Activated CD8-positive, alpha-beta memory T cell treated with anti-CD3 and anti-CD28 coated beads, Interleukin-2, amount 10 ng/mL, durations not matched to agents 7 days and 5 days (primary cell): ENCODE results near the gene FADS1. TPM values are rescaled to one million over a fixed set of nuclear protein-coding genes. Genes with fewer than 3 reads are reported as not detected.

ENCODE experiments used
- ATAC-seq: fragments of 150-1000 bp; cut with Tn5 transposase; one replicate; pipeline ENCODE4 v1.10.0; 2021; ENCODE audit warnings: moderate library complexity
- CTCF ChIA-PET: fragments of 350-600 bp; sonication (Branson Sonifier 250); formaldehyde crosslinking; loops from one replicate; lab custom pipeline; 2021; ENCODE audit warnings: antibody characterized with exemption; lab: Charles Lee
- DNase-seq: peaks from one replicate; pipeline ENCODE4 v3.0.0-alpha.2; 2020
- H3K27ac Mint-ChIP-seq: one replicate; pipeline ENCODE4 v1.8.0; 2021; ENCODE audit warnings: mild to moderate bottlenecking, mixed read lengths
- H3K27me3 Mint-ChIP-seq: one replicate; pipeline ENCODE4 v1.8.0; 2021; ENCODE audit warnings: mixed read lengths
- H3K36me3 Mint-ChIP-seq: one replicate; pipeline ENCODE4 v1.8.0; 2021; ENCODE audit warnings: mild to moderate bottlenecking, mixed read lengths
- H3K4me1 Mint-ChIP-seq: one replicate; pipeline ENCODE4 v1.8.0; 2021; ENCODE audit warnings: mixed read lengths
- H3K4me3 Mint-ChIP-seq: one replicate; pipeline ENCODE4 v1.8.0; 2021; ENCODE audit warnings: mild to moderate bottlenecking, moderate library complexity, mixed read lengths
- H3K9me3 Mint-ChIP-seq: one replicate; pipeline ENCODE4 v1.8.0; 2022; ENCODE audit warnings: low read depth, mixed read lengths
- total RNA-seq, 2 experiments: library from RNA; stranded (reverse); gene quantifications; one replicate each; pipeline ENCODE4 v1.2.3, GENCODE V29; 2021

FADS1 gene
- total RNA-seq, 2 experiments from 2014 or later: 33.8 to 35.4 TPM

- Mint-ChIP-seq H3K27me3 (peaks cover 14% of the 10 kb centered on the region), H3K4me1 (peaks cover 53% of the 10 kb centered on the region), H3K4me3 (peak overlapping the region; percentile 85), H3K27ac (peak overlapping the region; percentile 90), H3K36me3 (peaks cover 22% of the 10 kb centered on the region), H3K9me3 (no peaks in the 10 kb centered on the region)
- CTCF ChIA-PET: interaction anchor here (0.7 to 7.4 kb wide), 12 partner anchors 8 to 253 kb away, joined by 3 to 61 read pairs (median 4); partner anchors contain the start of genes FADS1, FEN1 and TMEM258
- ATAC-seq: peak; percentile 54
- DNase-seq: peak; percentile 68
Observed at GRCh38 chr11:61828629-61829407, 12.0 kb upstream of the FADS1 start.

- Mint-ChIP-seq H3K4me1 (peaks cover 48% of the 10 kb centered on the region), H3K9me3 (no peaks in the 10 kb centered on the region), H3K36me3 (peaks cover 19% of the 10 kb centered on the region), H3K27me3 (peaks cover 14% of the 10 kb centered on the region), H3K27ac (peak overlapping the region; percentile 90), H3K4me3 (peak overlapping the region; percentile 85)
- CTCF ChIA-PET: interaction anchor here (0.7 to 7.4 kb wide), 10 partner anchors 8 to 254 kb away, joined by 3 to 61 read pairs (median 4); partner anchors contain the start of gene FADS1
- DNase-seq (no peak), ATAC-seq (no peak)
Observed at GRCh38 chr11:61828379-61828628, 11.5 kb upstream of the FADS1 start.

- Mint-ChIP-seq H3K9me3 (no peaks in the 10 kb centered on the region), H3K27me3 (peaks cover 17% of the 10 kb centered on the region), H3K4me3 (peak within 1 kb of the TSS; percentile 85), H3K36me3 (peaks cover 19% of the 10 kb centered on the region), H3K27ac (peak within 1 kb of the TSS; percentile 90), H3K4me1 (peaks cover 43% of the 10 kb centered on the region)
- CTCF ChIA-PET: interaction anchor here (0.6 to 7.4 kb wide), 8 partner anchors 9 to 254 kb away, joined by 3 to 61 read pairs (median 4); partner anchors contain the start of gene FADS1
- DNase-seq (peak; percentile 94), ATAC-seq (peak; percentile 89)
Observed at GRCh38 chr11:61827571-61828378, 11.0 kb upstream of the FADS1 start, which contains the start of gene FADS2. TSS of gene FADS2 (plus strand) at chr11:61828300. CDS start at chr11:61828391, 91 bp downstream.

GRCh38 chr11:61826930-61827570, 10.2 kb upstream of the FADS1 start:
- no peak for ATAC-seq
- no peaks in the 10 kb centered on the region for H3K9me3 Mint-ChIP-seq
- H3K27ac Mint-ChIP-seq: peak overlapping the region; percentile 90
- no peak for DNase-seq
- CTCF ChIA-PET: interaction anchor here (0.6 to 7.4 kb wide), 2 partner anchors 11 to 28 kb away, joined by 3 to 61 read pairs; partner anchors contain the start of gene FADS1
- H3K4me1 Mint-ChIP-seq: peaks cover 38% of the 10 kb centered on the region
- H3K36me3 Mint-ChIP-seq: peaks cover 18% of the 10 kb centered on the region
- peak overlapping the region; percentile 85 for H3K4me3 Mint-ChIP-seq
- H3K27me3 Mint-ChIP-seq: peaks cover 17% of the 10 kb centered on the region

GRCh38 chr11:61820174-61820573, 3.4 kb upstream of the FADS1 start:
- H3K36me3 Mint-ChIP-seq: peaks cover 6% of the 10 kb centered on the region
- peaks cover 6% of the 10 kb centered on the region for H3K4me1 Mint-ChIP-seq
- H3K27me3 Mint-ChIP-seq: peaks cover 20% of the 10 kb centered on the region
- H3K9me3 Mint-ChIP-seq: no peaks in the 10 kb centered on the region
- no peak overlapping the region for H3K4me3 Mint-ChIP-seq
- CTCF ChIA-PET: interaction anchor here (0.9 to 1.4 kb wide), 2 partner anchors 9 to 23 kb away, joined by 5 read pairs; no protein-coding TSS in a partner anchor
- no peak for ATAC-seq
- DNase-seq: no peak
- H3K27ac Mint-ChIP-seq: no peak overlapping the region

GRCh38 chr11:61817471-61818202, 834 bp upstream of the FADS1 start:
- peaks cover 11% of the 10 kb centered on the region for H3K4me1 Mint-ChIP-seq
- ATAC-seq (no peak), DNase-seq (no peak)
- CTCF ChIA-PET: interaction anchor here (1.0 to 10.5 kb wide), 5 partner anchors 10 to 81 kb away, joined by 3 to 173 read pairs (median 7); partner anchors contain the start of genes FADS2, FEN1 and TMEM258
- H3K36me3 Mint-ChIP-seq: peaks cover 14% of the 10 kb centered on the region
- H3K9me3 Mint-ChIP-seq: no peaks in the 10 kb centered on the region
- peaks cover 15% of the 10 kb centered on the region for H3K27me3 Mint-ChIP-seq
- peak overlapping the region; percentile 24 for H3K27ac Mint-ChIP-seq
- peak overlapping the region; percentile 92 for H3K4me3 Mint-ChIP-seq

- H3K9me3 Mint-ChIP-seq: no peaks in the 10 kb centered on the region
- H3K4me3 Mint-ChIP-seq: peak overlapping the region; percentile 92
- DNase-seq (peak; percentile 80), ATAC-seq (peak; percentile 68)
- peaks cover 11% of the 10 kb centered on the region for H3K4me1 Mint-ChIP-seq
- H3K27me3 Mint-ChIP-seq: peaks cover 15% of the 10 kb centered on the region
- peaks cover 22% of the 10 kb centered on the region for H3K36me3 Mint-ChIP-seq
- peak overlapping the region; percentile 91 for H3K27ac Mint-ChIP-seq
- CTCF ChIA-PET: interaction anchor here (1.0 to 10.5 kb wide), 12 partner anchors 8 to 515 kb away, joined by 3 to 173 read pairs (median 4); partner anchors contain the start of genes FADS2, FEN1 and TMEM258
Observed at GRCh38 chr11:61815790-61816735, 740 bp downstream of the FADS1 start.

GRCh38 chr11:61814958-61815789, 1.6 kb downstream of the FADS1 start:
- DNase-seq (peak; percentile 74), ATAC-seq (peak; percentile 43)

GRCh38 chr11:61814247-61814957, 2.4 kb downstream of the FADS1 start:
- H3K36me3 Mint-ChIP-seq: peaks cover 33% of the 10 kb centered on the region
- H3K4me1 Mint-ChIP-seq: peaks cover 11% of the 10 kb centered on the region
- H3K4me3 Mint-ChIP-seq: peak overlapping the region; percentile 92
- H3K27me3 Mint-ChIP-seq: peaks cover 15% of the 10 kb centered on the region
- ATAC-seq (no peak), DNase-seq (peak; percentile 54)
- H3K9me3 Mint-ChIP-seq: no peaks in the 10 kb centered on the region
- CTCF ChIA-PET: interaction anchor here (1.0 to 10.5 kb wide), 9 partner anchors 9 to 516 kb away, joined by 3 to 173 read pairs (median 5); partner anchors contain the start of genes FADS2, FEN1 and TMEM258
- peak overlapping the region; percentile 78 for H3K27ac Mint-ChIP-seq

More at GRCh38 chr11:61814958-61815789, 1.6 kb downstream of the FADS1 start:
- CTCF ChIA-PET: interaction anchor here (1.0 to 10.5 kb wide), 14 partner anchors 9 to 515 kb away, joined by 3 to 173 read pairs (median 4); partner anchors contain the start of genes FADS2, FEN1 and TMEM258
- Mint-ChIP-seq H3K36me3 (peaks cover 27% of the 10 kb centered on the region), H3K27ac (peak overlapping the region; percentile 90), H3K27me3 (peaks cover 15% of the 10 kb centered on the region), H3K9me3 (no peaks in the 10 kb centered on the region), H3K4me1 (peaks cover 11% of the 10 kb centered on the region), H3K4me3 (peak overlapping the region; percentile 92)

- Mint-ChIP-seq H3K27ac (no peak overlapping the region), H3K36me3 (peaks cover 34% of the 10 kb centered on the region)
- no peak for DNase-seq
Observed at GRCh38 chr11:61812736-61813411, 3.9 kb downstream of the FADS1 start.

More at GRCh38 chr11:61812736-61813411, 3.9 kb downstream of the FADS1 start:
- Mint-ChIP-seq H3K27me3 (peaks cover 8% of the 10 kb centered on the region), H3K9me3 (no peaks in the 10 kb centered on the region), H3K4me1 (peaks cover 11% of the 10 kb centered on the region), H3K4me3 (no peak overlapping the region)
- no peak for ATAC-seq
- CTCF ChIA-PET: interaction anchor here (1.1 to 10.5 kb wide), 6 partner anchors 16 to 269 kb away, joined by 3 to 173 read pairs (median 6); partner anchors contain the start of genes FADS2, FEN1 and TMEM258
